Natural killer cell (primary cell): ENCODE measurements around the gene SORBS1. TPM values are rescaled to one million over a fixed set of nuclear protein-coding genes. Genes with fewer than 3 reads are reported as not detected.

Source experiments
- ATAC-seq, 3 donors: fragments of 150-1000 bp in 2 of 3; fragments of 200-7000 bp in 1 of 3; cut with Tn5 transposase; 1 replicate in 1 of 3; 2 replicates in 2 of 3; pipeline ENCODE4 v1.10.0; 2021; ENCODE audit warnings: mild to moderate bottlenecking in 2 of 3, moderate library complexity in 2 of 3
- DNase-seq, 2 donors: peaks; one replicate each; pipeline versions ENCODE4 v3.0.0 to v3.0.0-alpha.2; 2013 to 2021; ENCODE audit warnings: mixed read lengths in 1 of 2
- H3K27ac ChIP-seq: one replicate; pipeline ENCODE4 v1.5.1; 2013; ENCODE audit warnings: mild to moderate bottlenecking, low read length
- H3K27me3 ChIP-seq: one replicate; pipeline ENCODE4 v1.6.1; 2013; ENCODE audit warnings: low read length; ENCODE audit not compliant: control insufficient read depth, insufficient read depth
- H3K36me3 ChIP-seq: one replicate; pipeline ENCODE4 v1.6.1; 2013; ENCODE audit warnings: low read length; ENCODE audit not compliant: control insufficient read depth, insufficient read depth
- H3K4me1 ChIP-seq: one replicate; pipeline ENCODE4 v1.6.1; 2013; ENCODE audit warnings: low read length; ENCODE audit not compliant: control insufficient read depth, insufficient read depth
- H3K4me3 ChIP-seq: one replicate; pipeline ENCODE4 v1.5.1; 2013; ENCODE audit warnings: low read length
- H3K9me3 ChIP-seq: one replicate; pipeline ENCODE4 v1.6.1; 2013; ENCODE audit warnings: low read length; ENCODE audit not compliant: control insufficient read depth, insufficient read depth
- H3K27ac Mint-ChIP-seq, 2 donors: one replicate each; pipeline ENCODE4 v1.8.0; 2022; ENCODE audit warnings: mild to moderate bottlenecking in 2 of 2, mixed read lengths in 2 of 2, moderate library complexity in 1 of 2
- H3K27me3 Mint-ChIP-seq, 2 donors: one replicate each; pipeline ENCODE4 v1.8.0; 2022; ENCODE audit warnings: low read depth in 2 of 2, mixed read lengths in 2 of 2
- H3K36me3 Mint-ChIP-seq: one replicate; pipeline ENCODE4 v1.8.0; 2022; ENCODE audit warnings: mixed read lengths
- H3K4me1 Mint-ChIP-seq, 2 donors: one replicate each; pipeline ENCODE4 v1.8.0; 2022; ENCODE audit warnings: mixed read lengths in 2 of 2
- H3K4me3 Mint-ChIP-seq: one replicate; pipeline ENCODE4 v1.8.0; 2022; ENCODE audit warnings: mild to moderate bottlenecking, moderate library complexity, mixed read lengths
- H3K9me3 Mint-ChIP-seq, 2 donors: one replicate each; pipeline ENCODE4 v1.8.0; 2022; ENCODE audit warnings: mixed read lengths in 2 of 2
- WGBS: methylation state at CpG from one replicate; pipeline ENCODE4 v1.1.7; 2013; ENCODE audit warnings: missing lambda C conversion rate; ENCODE audit not compliant: insufficient coverage; 5-methylcytosine and 5-hydroxymethylcytosine counted together
- intact Hi-C: fragments of 100-400 bp; cut with micrococcal nuclease; formaldehyde crosslinking; loops from one replicate; pipeline ENCODE4 v1.14.2; 2022
- total RNA-seq, 4 donors: library from RNA; stranded (reverse); fragments of 120-200 nt in 1 of 4; gene quantifications; one replicate each; pipeline versions ENCODE4 v1.2.3 to v1.2.4, GENCODE V29; 2013 to 2022
- TF ChIP-seq, protein P1 (sequence below): fragments of 200-600 bp; IDR thresholded peaks from one replicate; pipeline ENCODE4 v1.8.0; 2022; ENCODE audit warnings: antibody characterized with exemption

The SORBS1 gene
- total RNA-seq, 3 donors from 2014 or later (not counting 1 experiment from before 2014, with no cell fraction given), result 2.4 to 5.4 (median 2.8) TPM

DNA sequence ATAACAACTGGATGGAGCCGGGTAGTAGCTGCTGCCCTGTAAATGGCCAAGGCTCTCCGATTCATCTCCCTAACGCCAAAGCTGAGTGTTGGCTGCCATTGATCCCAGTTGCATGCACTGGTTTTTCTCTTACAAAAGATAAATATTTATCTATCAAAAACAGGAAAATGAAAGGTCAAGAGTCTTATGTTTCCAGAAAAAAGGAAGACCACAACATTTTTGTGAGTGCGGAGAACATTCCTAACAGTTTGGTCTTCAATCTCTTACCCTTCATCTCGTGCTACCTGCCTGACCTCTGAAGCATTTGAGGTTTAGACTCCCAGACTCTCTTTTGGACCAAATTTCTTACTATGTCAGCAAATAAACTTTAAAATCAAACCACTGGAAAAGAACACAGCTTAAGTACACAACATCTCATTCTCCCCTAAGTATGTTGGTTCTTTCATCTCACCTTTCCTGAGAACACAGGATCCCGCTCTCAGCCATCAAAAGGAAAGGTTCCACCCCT lies 61.6 kb downstream of the SORBS1 start:
- Histone ChIP-seq H3K36me3 (no peaks in the 10 kb centered on the region), H3K4me3 (no peak overlapping the region), H3K4me1 (no peaks in the 10 kb centered on the region), H3K9me3 (no peaks in the 10 kb centered on the region), H3K27ac (no peak overlapping the region), H3K27me3 (no peaks in the 10 kb centered on the region)
- Mint-ChIP-seq H3K4me1 (no peaks in the 10 kb centered on the region), H3K4me3 (no peak overlapping the region), H3K9me3 (no peaks in the 10 kb centered on the region), H3K27me3 (peaks cover 0 to 10% of the 10 kb centered on the region in 2 donors), H3K27ac (no peak overlapping the region), H3K36me3 (no peaks in the 10 kb centered on the region)
- no peak for ATAC-seq
- no peak for DNase-seq
- intact Hi-C loops, result no loop called here
- TF ChIP-seq, protein P1, sequence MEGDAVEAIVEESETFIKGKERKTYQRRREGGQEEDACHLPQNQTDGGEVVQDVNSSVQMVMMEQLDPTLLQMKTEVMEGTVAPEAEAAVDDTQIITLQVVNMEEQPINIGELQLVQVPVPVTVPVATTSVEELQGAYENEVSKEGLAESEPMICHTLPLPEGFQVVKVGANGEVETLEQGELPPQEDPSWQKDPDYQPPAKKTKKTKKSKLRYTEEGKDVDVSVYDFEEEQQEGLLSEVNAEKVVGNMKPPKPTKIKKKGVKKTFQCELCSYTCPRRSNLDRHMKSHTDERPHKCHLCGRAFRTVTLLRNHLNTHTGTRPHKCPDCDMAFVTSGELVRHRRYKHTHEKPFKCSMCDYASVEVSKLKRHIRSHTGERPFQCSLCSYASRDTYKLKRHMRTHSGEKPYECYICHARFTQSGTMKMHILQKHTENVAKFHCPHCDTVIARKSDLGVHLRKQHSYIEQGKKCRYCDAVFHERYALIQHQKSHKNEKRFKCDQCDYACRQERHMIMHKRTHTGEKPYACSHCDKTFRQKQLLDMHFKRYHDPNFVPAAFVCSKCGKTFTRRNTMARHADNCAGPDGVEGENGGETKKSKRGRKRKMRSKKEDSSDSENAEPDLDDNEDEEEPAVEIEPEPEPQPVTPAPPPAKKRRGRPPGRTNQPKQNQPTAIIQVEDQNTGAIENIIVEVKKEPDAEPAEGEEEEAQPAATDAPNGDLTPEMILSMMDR, result no peak
- WGBS, result 89% methylated on average over 6 of the region's 6 CpGs

DNA sequence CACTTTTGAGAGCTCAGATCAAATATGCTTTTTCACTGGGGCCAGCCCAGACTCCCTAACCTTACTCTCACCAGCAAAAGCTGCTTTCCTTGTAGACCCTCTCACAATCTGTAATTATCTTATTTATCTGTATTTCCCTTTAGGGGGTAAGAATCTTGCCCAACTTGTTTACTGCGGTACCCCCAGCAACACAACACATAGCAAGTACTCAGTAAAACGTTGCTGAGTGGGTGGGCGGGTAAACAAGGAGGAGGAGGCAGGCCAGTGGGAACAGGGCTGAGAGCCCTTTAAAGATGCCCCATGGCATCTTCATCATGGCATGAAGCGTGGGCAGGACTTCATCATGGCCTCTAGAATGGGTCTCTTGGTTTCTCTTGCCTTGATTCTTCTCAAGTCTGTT lies 64.2 kb downstream of the SORBS1 start:
- Histone ChIP-seq H3K27ac (no peak overlapping the region), H3K4me1 (no peaks in the 10 kb centered on the region), H3K9me3 (no peaks in the 10 kb centered on the region), H3K36me3 (no peaks in the 10 kb centered on the region), H3K4me3 (no peak overlapping the region), H3K27me3 (no peaks in the 10 kb centered on the region)
- no peaks in the 10 kb centered on the region for H3K9me3 Mint-ChIP-seq
- WGBS, result 71% methylated on average over 3 of the region's 4 CpGs
- ATAC-seq, result no peak
- no peaks in the 10 kb centered on the region for H3K4me1 Mint-ChIP-seq
- TF ChIP-seq, protein P1, result no peak
- H3K36me3 Mint-ChIP-seq, result no peaks in the 10 kb centered on the region
- peaks cover 0 to 8% of the 10 kb centered on the region in 2 donors for H3K27me3 Mint-ChIP-seq
- H3K27ac Mint-ChIP-seq, result no peak overlapping the region
- DNase-seq, result no peak
- intact Hi-C loops, result no loop called here
- H3K4me3 Mint-ChIP-seq, result no peak overlapping the region

DNA sequence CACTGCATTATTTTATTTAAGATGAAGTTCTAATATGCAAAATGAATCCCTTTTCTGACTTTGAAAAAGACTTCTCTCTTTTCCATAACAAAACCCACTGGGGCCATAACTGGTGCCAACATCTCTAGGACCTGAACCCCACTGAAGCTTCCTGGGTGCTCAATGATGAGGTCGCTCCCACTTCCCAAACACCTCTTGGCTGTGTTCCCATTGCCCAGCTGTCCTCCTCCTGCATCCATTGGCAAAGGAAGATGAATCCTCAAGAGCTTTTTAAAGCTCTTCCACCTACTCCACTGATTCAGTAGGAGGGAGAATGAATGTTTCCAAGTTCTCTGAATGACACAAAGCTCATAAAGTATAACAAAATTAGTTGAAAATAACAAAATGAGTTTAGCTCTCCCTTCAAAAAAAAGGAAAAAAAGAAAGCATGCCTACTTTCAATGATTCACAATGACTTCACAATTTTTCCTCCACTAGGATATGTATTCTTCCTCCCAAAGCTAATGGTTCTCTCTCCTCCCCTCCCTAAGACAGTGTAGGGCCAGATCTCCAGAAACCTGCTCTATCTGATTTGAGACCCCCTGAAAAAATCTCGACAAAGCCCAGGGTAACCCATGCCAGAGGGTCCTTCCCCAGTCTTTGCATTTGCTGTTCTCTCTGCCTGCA lies 64.8 kb downstream of the SORBS1 start:
- Mint-ChIP-seq H3K36me3 (no peaks in the 10 kb centered on the region), H3K9me3 (no peaks in the 10 kb centered on the region), H3K27me3 (peaks cover 0 to 8% of the 10 kb centered on the region in 2 donors), H3K4me3 (no peak overlapping the region), H3K4me1 (no peaks in the 10 kb centered on the region), H3K27ac (no peak overlapping the region)
- H3K9me3 ChIP-seq, result no peaks in the 10 kb centered on the region
- no peak overlapping the region for H3K27ac ChIP-seq
- H3K4me3 ChIP-seq, result no peak overlapping the region
- no peaks in the 10 kb centered on the region for H3K27me3 ChIP-seq
- no peaks in the 10 kb centered on the region for H3K4me1 ChIP-seq
- DNase-seq (no peak), ATAC-seq (no peak)
- intact Hi-C loops, result no loop called here
- TF ChIP-seq, protein P1, result no peak
- 80% methylated on average over 2 of the region's 2 CpGs for WGBS
- H3K36me3 ChIP-seq, result no peaks in the 10 kb centered on the region

DNA sequence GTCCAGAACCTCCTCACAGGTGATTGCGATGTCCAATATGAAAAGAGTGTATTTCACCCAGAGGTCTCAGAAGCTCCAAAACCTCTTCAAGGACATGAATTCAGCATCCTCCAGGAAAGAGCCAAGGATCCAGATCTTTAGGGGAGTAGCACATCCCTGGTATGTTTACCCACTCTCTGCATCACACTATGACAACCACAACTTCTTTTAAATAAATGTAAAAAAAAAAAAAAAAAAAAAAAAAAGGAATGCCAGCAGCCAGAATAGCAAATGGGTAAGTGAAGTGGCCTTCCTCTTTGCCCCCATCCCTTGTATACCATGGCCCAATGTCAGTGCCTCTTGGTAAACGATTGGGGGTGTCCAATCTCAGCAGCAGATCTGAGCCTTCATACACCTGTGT lies 67.3 kb downstream of the SORBS1 start:
- H3K27ac ChIP-seq, result no peak overlapping the region
- no peak overlapping the region for H3K4me3 Mint-ChIP-seq
- no peaks in the 10 kb centered on the region for H3K36me3 ChIP-seq
- WGBS, result 93% methylated on average over 2 of the region's 2 CpGs
- TF ChIP-seq, protein P1, result no peak
- DNase-seq (no peak), ATAC-seq (no peak)
- H3K36me3 Mint-ChIP-seq, result no peaks in the 10 kb centered on the region
- H3K4me1 Mint-ChIP-seq, result no peaks in the 10 kb centered on the region
- no peaks in the 10 kb centered on the region for H3K9me3 Mint-ChIP-seq
- H3K27me3 ChIP-seq, result no peaks in the 10 kb centered on the region
- H3K27ac Mint-ChIP-seq, result no peak overlapping the region
- intact Hi-C loops, result no loop called here
- H3K4me3 ChIP-seq, result no peak overlapping the region
- H3K9me3 ChIP-seq, result no peaks in the 10 kb centered on the region
- H3K4me1 ChIP-seq, result no peaks in the 10 kb centered on the region
- peaks cover 0 to 8% of the 10 kb centered on the region in 2 donors for H3K27me3 Mint-ChIP-seq
